Measurements from ENCODE around the gene PFDN4.
"Not testable (repeated sequence)": the region's sequence is repeated elsewhere in the genome, so short reads cannot be mapped to it uniquely, and the experiment has no call there.

The PFDN4 gene

DNA sequence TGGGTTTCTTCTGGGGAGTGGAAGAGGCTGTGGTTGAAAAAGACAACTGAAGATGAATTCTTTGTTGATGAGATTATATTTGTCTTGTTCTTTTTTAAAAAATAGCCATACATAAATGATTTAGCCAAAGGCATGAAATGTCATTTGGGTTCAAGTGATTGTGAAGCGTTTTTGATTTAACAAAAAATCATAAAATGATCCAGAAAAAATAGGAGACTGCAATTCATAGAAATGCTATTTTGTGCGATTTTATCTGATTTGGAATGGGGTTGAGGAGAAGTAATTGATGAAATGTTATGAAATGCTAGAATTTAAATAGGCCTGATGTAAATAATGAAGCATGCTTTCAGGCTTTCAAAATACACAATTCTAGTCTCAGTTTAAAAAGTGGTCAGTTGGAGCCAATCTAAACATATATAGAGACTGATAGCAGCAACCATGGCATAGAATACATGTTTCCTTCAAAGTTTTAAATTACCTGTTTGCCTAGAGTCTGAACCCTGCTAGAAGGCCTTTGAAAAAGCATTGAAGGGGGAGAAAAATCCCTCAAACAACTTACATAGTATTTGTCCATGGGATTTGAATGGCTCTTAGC is 21.8 kb downstream of the PFDN4 start:
- Histone ChIP-seq H3K27ac (ENCODE audit: low read depth, low read length) (no peak overlapping the region), H2AFZ (ENCODE audit: low read length, unreplicated experiment) (no peak overlapping the region), H3K4me1 (ENCODE audit: control insufficient read depth, insufficient read depth, low read length, unreplicated experiment) (no peaks in the 10 kb centered on the region), H3K79me2 (ENCODE audit: control insufficient read depth, insufficient read depth, low read length, unreplicated experiment) (no peaks in the 10 kb centered on the region), H3K4me3 (ENCODE audit: low read depth, low read length) (no peak overlapping the region), H3K36me3 (ENCODE audit: insufficient read depth, low read length) (no peaks in the 10 kb centered on the region), H3K27me3 (ENCODE audit: insufficient read depth, low read length) (no peaks in the 10 kb centered on the region)

DNA sequence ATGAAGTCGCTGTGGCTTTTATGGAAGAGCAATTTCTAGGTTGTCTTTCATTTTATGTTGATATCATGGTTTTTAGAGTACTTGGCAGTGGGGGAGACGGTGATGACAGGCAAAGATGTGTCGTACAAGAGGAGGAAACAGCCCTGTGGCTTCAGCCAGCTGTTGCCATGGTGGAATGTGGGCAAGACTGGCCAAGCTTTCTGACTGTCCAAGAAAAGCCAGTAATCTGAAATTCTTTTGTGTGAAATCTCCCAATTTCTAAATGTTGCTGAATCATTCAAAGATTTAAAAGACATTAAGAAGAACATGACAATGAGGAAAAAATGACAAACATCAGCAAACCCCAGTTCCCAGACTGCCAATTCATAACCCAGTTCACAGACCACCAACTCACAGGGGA is 23.1 kb downstream of the PFDN4 start:
- Histone ChIP-seq H2AFZ (ENCODE audit: low read length, unreplicated experiment) (no peak overlapping the region), H3K36me3 (ENCODE audit: insufficient read depth, low read length) (no peaks in the 10 kb centered on the region), H3K27me3 (ENCODE audit: insufficient read depth, low read length) (no peaks in the 10 kb centered on the region), H3K27ac (ENCODE audit: low read depth, low read length) (no peak overlapping the region), H3K79me2 (ENCODE audit: control insufficient read depth, insufficient read depth, low read length, unreplicated experiment) (no peaks in the 10 kb centered on the region), H3K4me3 (ENCODE audit: low read depth, low read length) (no peak overlapping the region), H3K4me1 (ENCODE audit: control insufficient read depth, insufficient read depth, low read length, unreplicated experiment) (no peaks in the 10 kb centered on the region)

DNA sequence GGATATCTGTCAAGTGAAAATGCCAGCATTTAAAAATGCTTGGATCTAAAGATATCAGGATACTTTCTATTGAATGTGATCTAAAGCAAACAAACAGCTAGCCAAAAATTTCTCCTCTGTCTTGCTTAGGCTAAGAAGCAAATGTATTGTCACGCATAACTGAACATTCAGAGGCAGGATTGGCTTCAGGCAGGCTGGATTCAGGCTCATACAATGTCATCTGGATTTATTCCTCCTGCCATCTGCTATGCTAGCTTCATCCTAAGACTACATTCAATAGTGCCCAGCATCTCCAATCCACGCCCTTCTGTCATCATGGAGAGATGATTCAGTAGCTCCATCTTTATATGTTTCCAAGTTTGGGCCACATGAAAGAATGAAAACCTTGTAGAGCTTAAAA is 27.1 kb downstream of the PFDN4 start:
- Histone ChIP-seq H3K27me3 (ENCODE audit: insufficient read depth, low read length) (0 out of 2 replicates have a peak, but pooled peaks cover 5% of the 10 kb centered on the region), H3K4me3 (ENCODE audit: low read depth, low read length) (no peak overlapping the region), H3K27ac (ENCODE audit: low read depth, low read length) (no peak overlapping the region), H3K36me3 (ENCODE audit: insufficient read depth, low read length) (no peaks in the 10 kb centered on the region), H3K79me2 (ENCODE audit: control insufficient read depth, insufficient read depth, low read length, unreplicated experiment) (no peaks in the 10 kb centered on the region), H2AFZ (ENCODE audit: low read length, unreplicated experiment) (no peak overlapping the region), H3K4me1 (ENCODE audit: control insufficient read depth, insufficient read depth, low read length, unreplicated experiment) (no peaks in the 10 kb centered on the region)

DNA sequence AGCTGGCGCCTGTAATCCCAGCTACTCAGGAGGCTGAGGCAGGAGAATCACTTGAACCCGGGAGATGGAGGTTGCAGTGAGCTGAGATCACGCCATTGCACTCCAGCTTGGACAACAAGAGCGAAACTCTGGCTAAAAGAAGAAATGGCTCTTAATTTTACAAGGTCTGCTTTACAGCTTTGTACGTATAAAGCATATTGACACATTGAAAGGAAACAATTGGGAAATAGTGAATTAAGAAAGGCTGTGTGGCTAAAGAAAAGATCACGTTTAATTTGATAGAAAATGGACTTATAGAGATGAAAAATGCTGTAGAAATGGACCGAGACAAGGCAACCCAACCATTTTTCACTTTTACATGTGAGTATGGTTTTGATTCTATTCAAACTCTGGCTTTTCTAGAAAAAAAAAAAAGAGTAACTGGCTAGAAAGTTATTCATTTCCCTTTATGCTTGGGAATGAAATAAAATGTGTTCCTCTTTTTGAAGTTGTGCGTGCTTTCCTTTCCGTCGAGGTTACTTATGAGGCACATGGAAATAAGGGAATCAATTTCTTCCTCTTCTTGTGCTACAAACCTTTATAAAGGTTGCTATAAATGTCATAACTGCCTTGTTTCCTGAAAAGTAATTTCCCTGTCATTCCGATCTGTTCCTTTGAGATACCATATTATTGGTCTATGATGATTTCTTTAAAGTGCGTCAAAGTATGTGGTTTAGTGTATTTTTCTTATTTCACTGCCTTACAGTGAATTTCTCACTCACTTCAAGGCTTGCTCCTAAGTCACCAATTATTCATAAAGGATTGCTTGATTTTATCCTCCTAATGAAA is 29.4 kb downstream of the PFDN4 start:
- no peak overlapping the region for H3K27ac ChIP-seq (ENCODE audit: low read depth, low read length)
- no peak overlapping the region for H3K4me3 ChIP-seq (ENCODE audit: low read depth, low read length)
- H3K36me3 ChIP-seq (ENCODE audit: insufficient read depth, low read length) = no peaks in the 10 kb centered on the region
- H3K27me3 ChIP-seq (ENCODE audit: insufficient read depth, low read length) = 0 out of 2 replicates have a peak, but pooled peaks cover 5% of the 10 kb centered on the region
- no peaks in the 10 kb centered on the region for H3K4me1 ChIP-seq (ENCODE audit: control insufficient read depth, insufficient read depth, low read length, unreplicated experiment)
- H2AFZ ChIP-seq (ENCODE audit: low read length, unreplicated experiment) = no peak overlapping the region
- H3K79me2 ChIP-seq (ENCODE audit: control insufficient read depth, insufficient read depth, low read length, unreplicated experiment) = no peaks in the 10 kb centered on the region

DNA sequence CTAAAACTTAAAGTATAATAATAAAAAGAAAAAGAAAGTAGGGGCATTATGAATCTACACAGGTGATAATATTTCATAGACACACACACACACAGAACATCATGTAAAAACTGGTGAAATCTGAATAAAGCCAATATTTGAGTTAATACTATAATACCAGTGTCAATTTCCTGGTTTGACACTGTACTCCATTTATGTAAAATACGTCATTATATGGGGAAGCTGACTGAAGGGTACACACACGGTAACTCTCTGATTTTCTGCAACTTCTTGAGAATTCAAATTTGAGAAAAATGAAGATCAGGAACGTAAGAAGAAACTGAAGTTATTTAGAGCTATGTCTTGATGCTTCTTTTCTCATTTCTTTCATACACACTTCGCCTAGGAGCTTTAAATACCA is 36.2 kb downstream of the PFDN4 start:
- no peak overlapping the region for H3K27ac ChIP-seq (ENCODE audit: low read depth, low read length)
- H2AFZ ChIP-seq (ENCODE audit: low read length, unreplicated experiment) = no peak overlapping the region
- no peaks in the 10 kb centered on the region for H3K79me2 ChIP-seq (ENCODE audit: control insufficient read depth, insufficient read depth, low read length, unreplicated experiment)
- no peaks in the 10 kb centered on the region for H3K36me3 ChIP-seq (ENCODE audit: insufficient read depth, low read length)
- H3K27me3 ChIP-seq (ENCODE audit: insufficient read depth, low read length) = no peaks in the 10 kb centered on the region
- no peak overlapping the region for H3K4me3 ChIP-seq (ENCODE audit: low read depth, low read length)
- H3K4me1 ChIP-seq (ENCODE audit: control insufficient read depth, insufficient read depth, low read length, unreplicated experiment) = no peaks in the 10 kb centered on the region

DNA sequence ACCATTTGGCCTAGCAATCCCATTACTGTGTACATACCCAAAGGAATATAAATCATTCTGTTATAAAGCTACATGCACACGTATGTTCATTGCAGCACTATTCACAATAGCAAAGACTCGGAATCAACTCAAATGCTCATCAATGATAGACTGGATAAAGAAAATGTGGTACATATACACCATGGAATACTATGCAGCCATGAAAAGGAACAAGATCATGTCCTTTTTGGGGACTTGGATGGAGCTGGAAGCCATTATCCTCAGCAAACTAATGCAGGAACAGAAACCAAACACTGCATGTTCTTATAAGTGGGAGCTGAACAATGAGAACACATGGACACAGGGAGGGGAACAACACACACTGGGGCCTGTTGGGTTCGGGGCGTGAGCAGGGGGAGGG is 40.8 kb downstream of the PFDN4 start:
- H3K4me1 ChIP-seq (ENCODE audit: control insufficient read depth, insufficient read depth, low read length, unreplicated experiment); H3K27me3 ChIP-seq (ENCODE audit: insufficient read depth, low read length); H3K4me3 ChIP-seq (ENCODE audit: low read depth, low read length); H3K79me2 ChIP-seq (ENCODE audit: control insufficient read depth, insufficient read depth, low read length, unreplicated experiment); H2AFZ ChIP-seq (ENCODE audit: low read length, unreplicated experiment); H3K36me3 ChIP-seq (ENCODE audit: insufficient read depth, low read length); H3K27ac ChIP-seq (ENCODE audit: low read depth, low read length): not testable (repeated sequence)

DNA sequence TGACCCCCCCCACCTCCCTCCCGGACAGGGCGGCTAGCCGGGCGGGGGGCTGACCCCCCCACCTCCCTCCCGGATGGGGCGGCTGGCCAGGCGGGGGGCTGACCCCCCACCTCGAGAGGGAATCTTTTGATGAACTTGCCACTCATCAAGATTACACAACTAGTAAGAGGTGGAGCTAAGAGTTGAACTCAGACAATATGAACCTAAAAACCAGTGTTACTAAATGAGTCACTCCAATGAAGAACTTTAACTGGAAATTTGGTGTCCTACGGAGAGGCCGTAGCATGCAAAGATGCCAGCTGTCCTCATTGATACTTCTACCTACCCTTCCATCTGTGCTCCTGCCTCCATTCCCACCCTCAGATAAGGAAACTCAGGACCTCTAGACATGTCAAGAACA is 42.8 kb downstream of the PFDN4 start:
- no peaks in the 10 kb centered on the region for H3K27me3 ChIP-seq (ENCODE audit: insufficient read depth, low read length)
- H3K4me3 ChIP-seq (ENCODE audit: low read depth, low read length) = no peak overlapping the region
- no peak overlapping the region for H3K27ac ChIP-seq (ENCODE audit: low read depth, low read length)
- no peaks in the 10 kb centered on the region for H3K36me3 ChIP-seq (ENCODE audit: insufficient read depth, low read length)
- no peak overlapping the region for H2AFZ ChIP-seq (ENCODE audit: low read length, unreplicated experiment)
- H3K79me2 ChIP-seq (ENCODE audit: control insufficient read depth, insufficient read depth, low read length, unreplicated experiment) = no peaks in the 10 kb centered on the region
- H3K4me1 ChIP-seq (ENCODE audit: control insufficient read depth, insufficient read depth, low read length, unreplicated experiment) = peaks cover 14% of the 10 kb centered on the region

DNA sequence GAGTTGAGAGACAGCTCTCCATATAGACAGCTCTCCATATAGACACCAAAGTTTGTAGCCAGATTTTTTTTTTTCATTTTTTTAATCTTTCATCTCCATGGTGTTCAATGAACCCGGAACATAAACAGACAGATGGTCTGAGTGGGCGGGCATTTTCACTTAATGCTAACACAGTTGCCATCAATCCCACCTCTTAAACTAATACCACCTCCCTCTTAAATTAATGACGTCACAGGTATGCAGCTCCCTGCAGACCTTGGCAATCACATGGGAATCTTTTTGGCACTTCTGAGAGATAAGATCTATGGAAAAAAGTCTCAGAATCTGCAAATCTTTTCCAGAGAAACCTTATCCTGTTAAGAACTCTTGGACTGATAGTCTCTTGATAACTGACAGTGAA is 43.2 kb downstream of the PFDN4 start:
- Histone ChIP-seq H2AFZ (ENCODE audit: low read length, unreplicated experiment) (no peak overlapping the region), H3K27ac (ENCODE audit: low read depth, low read length) (no peak overlapping the region), H3K4me3 (ENCODE audit: low read depth, low read length) (no peak overlapping the region), H3K79me2 (ENCODE audit: control insufficient read depth, insufficient read depth, low read length, unreplicated experiment) (no peaks in the 10 kb centered on the region), H3K4me1 (ENCODE audit: control insufficient read depth, insufficient read depth, low read length, unreplicated experiment) (peaks cover 18% of the 10 kb centered on the region), H3K36me3 (ENCODE audit: insufficient read depth, low read length) (no peaks in the 10 kb centered on the region), H3K27me3 (ENCODE audit: insufficient read depth, low read length) (no peaks in the 10 kb centered on the region)

DNA sequence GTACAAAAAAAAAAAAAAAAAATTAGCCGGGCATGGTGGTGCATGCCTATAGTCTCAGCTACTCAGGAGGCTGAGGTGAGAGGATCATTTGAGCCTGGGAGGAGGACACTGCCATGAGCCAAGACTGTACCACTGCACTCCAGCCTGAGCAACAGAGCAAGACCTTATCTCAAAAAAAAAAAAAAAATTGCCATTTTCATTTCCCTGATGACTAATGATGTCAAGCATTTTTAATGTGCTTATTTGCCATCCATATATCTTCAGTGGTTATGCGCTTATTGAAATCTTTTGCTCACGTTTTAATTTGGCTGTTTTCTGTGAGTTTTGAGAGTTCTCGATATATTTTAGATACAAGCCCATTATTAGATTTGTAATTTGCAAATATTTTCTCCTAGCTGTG is 46.7 kb downstream of the PFDN4 start:
- Histone ChIP-seq H2AFZ (ENCODE audit: low read length, unreplicated experiment) (no peak overlapping the region), H3K36me3 (ENCODE audit: insufficient read depth, low read length) (no peaks in the 10 kb centered on the region), H3K4me3 (ENCODE audit: low read depth, low read length) (0 out of 2 replicates have a peak overlapping the region, but pooled peaks have one; percentile 9), H3K27me3 (ENCODE audit: insufficient read depth, low read length) (no peaks in the 10 kb centered on the region), H3K27ac (ENCODE audit: low read depth, low read length) (peak overlapping the region; percentile 70), H3K79me2 (ENCODE audit: control insufficient read depth, insufficient read depth, low read length, unreplicated experiment) (no peaks in the 10 kb centered on the region), H3K4me1 (ENCODE audit: control insufficient read depth, insufficient read depth, low read length, unreplicated experiment) (peaks cover 37% of the 10 kb centered on the region)

DNA sequence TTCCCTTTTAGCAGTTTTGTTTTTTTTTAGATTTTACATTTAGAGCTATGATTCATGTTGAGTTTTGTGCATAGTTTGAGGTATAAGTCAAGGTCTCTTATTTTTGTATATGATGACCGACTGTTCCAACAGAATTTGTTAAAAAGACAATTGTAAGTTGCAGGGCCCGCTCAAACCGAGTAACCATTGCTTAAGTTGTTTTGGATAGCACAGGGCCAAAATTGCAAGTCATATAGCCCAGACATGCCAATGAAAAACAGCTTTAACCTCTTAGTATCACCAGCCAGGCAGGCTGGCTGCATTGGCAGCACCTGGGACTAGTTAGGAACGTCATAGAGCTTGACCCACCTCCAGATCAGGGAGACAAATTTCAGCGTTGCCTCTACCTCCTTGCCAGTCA is 47.3 kb downstream of the PFDN4 start:
- Histone ChIP-seq H3K27ac (ENCODE audit: low read depth, low read length) (peak overlapping the region; percentile 70), H3K4me1 (ENCODE audit: control insufficient read depth, insufficient read depth, low read length, unreplicated experiment) (peaks cover 37% of the 10 kb centered on the region), H2AFZ (ENCODE audit: low read length, unreplicated experiment) (no peak overlapping the region)

DNA sequence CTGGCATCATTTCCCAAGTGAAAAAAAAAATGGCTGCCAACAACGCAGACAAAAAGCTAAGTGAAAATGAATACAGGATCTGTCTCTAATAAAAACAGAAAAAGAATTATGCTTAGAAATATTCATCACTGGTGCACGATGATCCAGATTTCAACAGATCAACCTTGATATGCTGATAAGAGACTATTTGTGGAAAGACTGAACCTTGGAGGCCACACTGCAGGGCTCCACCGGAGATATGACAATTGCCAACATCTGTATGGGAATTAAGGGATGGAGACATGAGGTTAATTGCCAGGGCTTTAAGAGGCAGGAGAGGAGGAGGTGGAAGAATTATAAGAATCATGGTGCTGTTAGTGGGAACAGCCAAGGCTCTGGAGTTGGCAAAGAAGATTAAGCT is 48.3 kb downstream of the PFDN4 start:
- no peaks in the 10 kb centered on the region for H3K27me3 ChIP-seq (ENCODE audit: insufficient read depth, low read length)
- H3K79me2 ChIP-seq (ENCODE audit: control insufficient read depth, insufficient read depth, low read length, unreplicated experiment) = no peaks in the 10 kb centered on the region
- H3K4me1 ChIP-seq (ENCODE audit: control insufficient read depth, insufficient read depth, low read length, unreplicated experiment) = peaks cover 37% of the 10 kb centered on the region
- peak overlapping the region; percentile 18; the same call in 1 of the 2 replicates for H3K4me3 ChIP-seq (ENCODE audit: low read depth, low read length)
- peak overlapping the region; percentile 70 for H3K27ac ChIP-seq (ENCODE audit: low read depth, low read length)
- peak overlapping the region; percentile 61 for H2AFZ ChIP-seq (ENCODE audit: low read length, unreplicated experiment)
- H3K36me3 ChIP-seq (ENCODE audit: insufficient read depth, low read length) = no peaks in the 10 kb centered on the region

More for the DNA sequence above, 47.3 kb downstream of the PFDN4 start:
- Histone ChIP-seq H3K27me3 (ENCODE audit: insufficient read depth, low read length) (no peaks in the 10 kb centered on the region), H3K79me2 (ENCODE audit: control insufficient read depth, insufficient read depth, low read length, unreplicated experiment) (no peaks in the 10 kb centered on the region), H3K4me3 (ENCODE audit: low read depth, low read length) (peak overlapping the region; percentile 9; the same call in 1 of the 2 replicates), H3K36me3 (ENCODE audit: insufficient read depth, low read length) (no peaks in the 10 kb centered on the region)
